Endothelial cell of umbilical vein (primary cell): ENCODE measurements around the gene PPP1R15B. TPM values are rescaled to one million over a fixed set of nuclear protein-coding genes. Genes with fewer than 3 reads are reported as not detected.

Experiments used
- BruUV-seq: library from RNA; stranded (reverse); fragments of 400-500 nt; replicated peaks from 2 replicates; lab custom pipeline; 2021; lab: Mats Ljungman, UMichigan
- CTCF ChIA-PET: fragments of 300-600, 350-600 bp; sonication (Branson Sonifier 250); formaldehyde crosslinking; loops from one replicate; lab custom pipeline; 2021; ENCODE audit warnings: antibody characterized with exemption, inconsistent platforms; lab: Charles Lee
- POLR2A ChIA-PET: fragments of 300-600, 350-600 bp; sonication (Branson Sonifier 250); formaldehyde crosslinking; loops from one replicate; lab custom pipeline; 2021; ENCODE audit warnings: antibody characterized with exemption, inconsistent platforms; lab: Charles Lee
- DNase-seq: peaks from one replicate; pipeline ENCODE4 v3.0.0-alpha.2; 2011; ENCODE audit warnings: low read depth, low spot score
- FAIRE-seq: peaks from 2 replicates; lab custom pipeline; 2011; peaks lifted over from hg19 to GRCh38; lab: Jason Lieb, UNC
- H2AFZ ChIP-seq: 2 replicates; pipeline ENCODE4 v1.6.0; 2012; ENCODE audit warnings: low read depth, low read length, control low read depth, inconsistent platforms
- H3K27ac ChIP-seq: 2 replicates; pipeline ENCODE4 v1.5.1; 2011; ENCODE audit warnings: low read depth, mild to moderate bottlenecking, control low read depth, low read length, moderate library complexity; ENCODE audit not compliant: insufficient read depth
- H3K27me3 ChIP-seq, 2 experiments: 2 replicates each; pipeline versions ENCODE4 v1.6.0 to v1.6.1; 2011; ENCODE audit warnings: low read length in 2 of 2, mixed read lengths in 1 of 2; ENCODE audit not compliant: control insufficient read depth in 2 of 2, insufficient read depth in 2 of 2
- H3K36me3 ChIP-seq, 2 experiments: 2 replicates in 1 of 2; 3 replicates in 1 of 2; pipeline ENCODE4 v1.5.1; 2011; ENCODE audit warnings: low read length in 2 of 2, mild to moderate bottlenecking in 1 of 2, moderate library complexity in 1 of 2; ENCODE audit not compliant: control insufficient read depth in 2 of 2, insufficient read depth in 2 of 2; ENCODE audit errors: extremely low read depth in 1 of 2
- H3K4me1 ChIP-seq: 3 replicates; pipeline ENCODE4 v1.5.1; 2011; ENCODE audit warnings: mild to moderate bottlenecking, low read length; ENCODE audit not compliant: control insufficient read depth, insufficient read depth; ENCODE audit errors: extremely low read depth
- H3K4me2 ChIP-seq: 2 replicates; pipeline ENCODE4 v1.6.1; 2011; ENCODE audit warnings: low read length, control low read depth, mixed read lengths; ENCODE audit not compliant: insufficient read depth
- H3K4me3 ChIP-seq, 3 experiments: fragments of 200-600 bp in 1 of 3; sonication (generic), shearing (Covaris generic) in 1 of 3; replicated peaks in 1 of 3; 2 replicates each; pipeline ENCODE4 v1.5.1; 2011 to 2016; ENCODE audit warnings: control low read depth in 3 of 3, low read length in 3 of 3, mild to moderate bottlenecking in 2 of 3, inconsistent platforms in 1 of 3, low read depth in 1 of 3, moderate library complexity in 1 of 3; ENCODE audit not compliant: insufficient read depth in 1 of 3
- H3K79me2 ChIP-seq: 2 replicates; pipeline ENCODE4 v1.6.0; 2012; ENCODE audit warnings: low read length, inconsistent platforms; ENCODE audit not compliant: control insufficient read depth, insufficient read depth
- H3K9ac ChIP-seq: replicated peaks from 2 replicates; pipeline ENCODE3; 2011; ENCODE audit warnings: low read length, control low read depth; ENCODE audit not compliant: insufficient read depth; ENCODE audit errors: extremely low read depth
- H3K9me1 ChIP-seq: replicated peaks from 3 replicates; pipeline ENCODE4 v1.6.0; 2011; ENCODE audit warnings: mild to moderate bottlenecking, low read length; ENCODE audit not compliant: control insufficient read depth, insufficient read depth; ENCODE audit errors: extremely low read depth
- H3K9me3 ChIP-seq: replicated peaks from 2 replicates; pipeline ENCODE4 v1.5.1; 2012; ENCODE audit warnings: low read length, inconsistent platforms; ENCODE audit not compliant: control insufficient read depth, insufficient read depth
- H4K20me1 ChIP-seq: replicated peaks from 2 replicates; pipeline ENCODE3; 2011; ENCODE audit warnings: mild to moderate bottlenecking, low read length; ENCODE audit not compliant: control insufficient read depth, insufficient read depth; ENCODE audit errors: extremely low read depth
- CTCF ChIP-seq, 2 donors: IDR thresholded peaks; 1 replicate in 1 of 2; 2 replicates in 1 of 2; pipeline ENCODE4 v1.5.1; 2011; ENCODE audit warnings: low read length in 2 of 2, mild to moderate bottlenecking in 2 of 2, moderate library complexity in 2 of 2, control low read depth in 1 of 2, inconsistent platforms in 1 of 2, low read depth in 1 of 2; ENCODE audit not compliant: insufficient read depth in 1 of 2; ENCODE audit errors: extremely low read depth in 1 of 2
- EZH2 ChIP-seq: IDR thresholded peaks from 2 replicates; pipeline ENCODE4 v1.6.1; 2012; ENCODE audit warnings: borderline replicate concordance, low read depth, mild to moderate bottlenecking, moderate library complexity, low read length, inconsistent platforms; ENCODE audit not compliant: severe bottlenecking
- FOS ChIP-seq: IDR thresholded peaks from 2 replicates; pipeline ENCODE4 v1.6.1; 2011; ENCODE audit warnings: mild to moderate bottlenecking, low read length, moderate library complexity, borderline replicate concordance; ENCODE audit not compliant: insufficient read depth
- GATA2 ChIP-seq: IDR thresholded peaks from 2 replicates; pipeline ENCODE4 v1.7.0; 2011; ENCODE audit warnings: low read depth, mild to moderate bottlenecking, moderate library complexity, mixed read lengths, low read length; ENCODE audit not compliant: insufficient read length, insufficient read depth
- JUN ChIP-seq: IDR thresholded peaks from 2 replicates; pipeline ENCODE4 v1.6.1; 2011; ENCODE audit warnings: borderline replicate concordance, low read depth; ENCODE audit not compliant: insufficient read length, insufficient read depth
- MAX ChIP-seq: IDR thresholded peaks from 2 replicates; pipeline ENCODE4 v1.6.1; 2011; ENCODE audit not compliant: insufficient read depth, insufficient read length
- MYC ChIP-seq: IDR thresholded peaks from one replicate; pipeline ENCODE4 v1.6.1; 2011; ENCODE audit warnings: mild to moderate bottlenecking, low read depth, low read length
- POLR2A ChIP-seq: IDR thresholded peaks from 2 replicates; pipeline ENCODE4 v1.6.1; 2012; ENCODE audit warnings: low read depth, mild to moderate bottlenecking, control low read depth, low read length
- POLR2AphosphoS5 ChIP-seq: IDR thresholded peaks from 2 replicates; pipeline ENCODE4 v1.6.1; 2012; ENCODE audit warnings: low read depth, mild to moderate bottlenecking, control low read depth, low read length, moderate library complexity; ENCODE audit not compliant: insufficient read depth
- dilution Hi-C: fragments of 300-500 bp; cut with MboI; formaldehyde crosslinking; loops from one replicate; pipeline ENCODE4 v1.15.0; 2019; ENCODE audit warnings: low sequenced_read_pairs; ENCODE audit not compliant: extremely low pct_ligation_motif_present
- intact Hi-C: fragments of 100-400 bp; cut with micrococcal nuclease; formaldehyde crosslinking; loops from one replicate; pipeline ENCODE4 v1.10.0; 2022
- polyA plus RNA-seq, 4 experiments: library from polyadenylated mRNA; depleted of rRNA in 3 of 4; stranded (reverse) in 3 of 4; unstranded in 1 of 4; fragments of >200 nt; gene quantifications; 2 replicates each; pipeline versions ENCODE4 v1.2.1 to v1.2.3, GENCODE V29; 2011 to 2012; ENCODE audit warnings: missing spikeins in 1 of 4
- total RNA-seq: library from RNA; stranded (reverse); gene quantifications from 2 replicates; pipeline ENCODE4 v1.2.3, GENCODE V29; 2021

The PPP1R15B gene
- total and polyA plus RNA-seq, 2 donors (not counting 3 experiments of a cell fraction or from before 2014, with no cell fraction given), result 16.8 to 39.8 TPM

- H2AFZ ChIP-seq, result no peak overlapping the region
- no peak for TF ChIP-seq CTCF (IDR thresholded peaks at IDR 0.05; ENCODE audit: extremely low read depth in 1 of 2, insufficient read depth in 1 of 2, low read depth in 1 of 2, low read length in 2 of 2)
- TF ChIP-seq FOS, result no peak
- TF ChIP-seq GATA2, result no peak
- TF ChIP-seq POLR2AphosphoS5, result no peak
- TF ChIP-seq JUN, result no peak
- no peak for TF ChIP-seq MAX
- no peak for TF ChIP-seq POLR2A
- TF ChIP-seq EZH2, result no peak
- no peak for TF ChIP-seq MYC
- H3K4me3 ChIP-seq, result no peak overlapping the region
- H3K79me2 ChIP-seq, result no peaks in the 10 kb centered on the region
- no peak for FAIRE-seq
- no peak overlapping the region for H3K4me2 ChIP-seq
- no peak overlapping the region for H3K27ac ChIP-seq
- DNase-seq, result no peak
- ChIA-PET POLR2A (interaction anchor here (1.1 kb wide), 1 partner anchor 13 kb away, joined by 3 read pairs; no protein-coding TSS in a partner anchor), CTCF (interaction anchor here (0.9 to 3.1 kb wide), 7 partner anchors 8 to 179 kb away, joined by 3 to 71 read pairs (median 3); partner anchors contain the start of gene GOLT1A)
- H3K9me3 ChIP-seq, result no peaks in the 10 kb centered on the region
- no peaks in the 10 kb centered on the region for H3K36me3 ChIP-seq
- H3K27me3 ChIP-seq, result no peaks in the 10 kb centered on the region
- no TSS peak for BruUV-seq
- peaks cover 9% of the 10 kb centered on the region for H3K4me1 ChIP-seq
- no peaks in the 10 kb centered on the region for H4K20me1 ChIP-seq
- no peaks in the 10 kb centered on the region for H3K9me1 ChIP-seq
- intact Hi-C loops, result no loop called here
- H3K9ac ChIP-seq, result no peak overlapping the region
- dilution Hi-C loops, result no loop called here
Observed at GRCh38 chr1:204385727-204386126, 25.9 kb downstream of the PPP1R15B start.
